Measurements from ENCODE around the gene COG3.

Gene COG3

GRCh38 chr13:45447050-45447661 is 17.6 kb upstream of the COG3 start:
- no peak for DNase-seq

GRCh38 chr13:45448965-45449559 is 15.7 kb upstream of the COG3 start:
- DNase-seq: no peak

GRCh38 chr13:45451282-45451681 is 13.5 kb upstream of the COG3 start:
- no peak for DNase-seq

- no peak for DNase-seq
Observed at GRCh38 chr13:45454204-45454603, 10.5 kb upstream of the COG3 start.

- DNase-seq: no peak
Observed at GRCh38 chr13:45456196-45456972, 8.4 kb upstream of the COG3 start.

GRCh38 chr13:45464141-45464686 is 525 bp upstream of the COG3 start:
- no peak for DNase-seq

GRCh38 chr13:45466359-45466758 is 1.6 kb downstream of the COG3 start:
- DNase-seq: no peak

GRCh38 chr13:45468635-45469034 is 3.9 kb downstream of the COG3 start:
- DNase-seq: no peak

- DNase-seq: no peak
Observed at GRCh38 chr13:45472171-45472705, 7.5 kb downstream of the COG3 start.

- no peak for DNase-seq
Observed at GRCh38 chr13:45473627-45474026, 8.9 kb downstream of the COG3 start.

- DNase-seq: no peak
Observed at GRCh38 chr13:45474584-45475454, 10.1 kb downstream of the COG3 start.

- DNase-seq: no peak
Observed at GRCh38 chr13:45479661-45480060, 14.9 kb downstream of the COG3 start.

- DNase-seq: no peak
Observed at GRCh38 chr13:45481688-45482087, 16.9 kb downstream of the COG3 start.

- no peak for DNase-seq
Observed at GRCh38 chr13:45482571-45483173, 17.9 kb downstream of the COG3 start.

GRCh38 chr13:45487604-45488003 is 22.9 kb downstream of the COG3 start:
- DNase-seq: no peak

- DNase-seq: no peak
Observed at GRCh38 chr13:45490068-45490467, 25.3 kb downstream of the COG3 start.

GRCh38 chr13:45492538-45492937 is 27.8 kb downstream of the COG3 start:
- DNase-seq: no peak

GRCh38 chr13:45496942-45497341 is 32.2 kb downstream of the COG3 start:
- no peak for DNase-seq

GRCh38 chr13:45500492-45501174 is 35.9 kb downstream of the COG3 start:
- no peak for DNase-seq

GRCh38 chr13:45501175-45501526 is 36.4 kb downstream of the COG3 start:
- DNase-seq: no peak

- no peak for DNase-seq
Observed at GRCh38 chr13:45503658-45504057, 38.9 kb downstream of the COG3 start.

GRCh38 chr13:45506811-45507210 is 42.1 kb downstream of the COG3 start:
- no peak for DNase-seq

All from DMS79 treated with DMSO at 0.1 percent for 48 hours (cell line).